Measurements from ENCODE around the gene STK33.

Gene STK33

DNA sequence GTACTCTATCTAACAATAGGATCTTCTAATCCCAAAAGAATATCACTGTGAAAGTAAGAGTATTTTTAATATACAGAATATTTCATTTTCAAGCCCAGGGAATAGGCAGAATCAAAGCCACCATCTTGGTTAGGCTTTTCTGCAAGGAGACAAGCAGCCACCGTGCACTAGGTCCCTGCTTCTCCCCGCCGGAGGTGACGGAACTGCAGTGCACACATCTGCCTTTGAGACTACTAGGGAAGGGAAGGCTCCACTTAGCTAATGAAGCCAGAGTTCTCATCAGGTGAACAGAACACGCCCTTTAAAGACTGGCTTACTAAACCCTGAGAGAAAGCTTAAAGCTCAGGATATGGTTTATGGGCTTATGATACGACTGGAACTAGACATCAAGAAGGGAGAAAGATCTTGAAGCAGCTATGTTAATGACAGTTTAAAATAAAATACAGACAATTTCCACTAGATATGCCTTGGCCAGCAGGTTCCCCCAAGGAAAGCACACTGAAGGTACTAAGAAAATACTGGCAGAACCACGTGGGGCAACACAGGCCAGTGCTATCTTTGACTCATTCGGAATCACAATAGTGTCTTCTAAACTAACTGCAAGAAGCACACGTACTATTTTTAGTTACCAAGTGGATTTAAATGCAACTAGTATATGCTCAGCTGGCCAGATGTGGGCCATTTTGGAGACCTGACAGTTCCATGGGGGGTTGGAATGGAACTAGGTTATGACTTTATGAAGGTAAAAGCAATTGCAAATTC lies 203.0 kb downstream of the STK33 start:
- no peak overlapping the region for H3K4me3 ChIP-seq (replicated peaks in 1 of 2; ENCODE audit: low read depth in 2 of 2, low read length in 2 of 2)
- TF ChIP-seq, protein P1, sequence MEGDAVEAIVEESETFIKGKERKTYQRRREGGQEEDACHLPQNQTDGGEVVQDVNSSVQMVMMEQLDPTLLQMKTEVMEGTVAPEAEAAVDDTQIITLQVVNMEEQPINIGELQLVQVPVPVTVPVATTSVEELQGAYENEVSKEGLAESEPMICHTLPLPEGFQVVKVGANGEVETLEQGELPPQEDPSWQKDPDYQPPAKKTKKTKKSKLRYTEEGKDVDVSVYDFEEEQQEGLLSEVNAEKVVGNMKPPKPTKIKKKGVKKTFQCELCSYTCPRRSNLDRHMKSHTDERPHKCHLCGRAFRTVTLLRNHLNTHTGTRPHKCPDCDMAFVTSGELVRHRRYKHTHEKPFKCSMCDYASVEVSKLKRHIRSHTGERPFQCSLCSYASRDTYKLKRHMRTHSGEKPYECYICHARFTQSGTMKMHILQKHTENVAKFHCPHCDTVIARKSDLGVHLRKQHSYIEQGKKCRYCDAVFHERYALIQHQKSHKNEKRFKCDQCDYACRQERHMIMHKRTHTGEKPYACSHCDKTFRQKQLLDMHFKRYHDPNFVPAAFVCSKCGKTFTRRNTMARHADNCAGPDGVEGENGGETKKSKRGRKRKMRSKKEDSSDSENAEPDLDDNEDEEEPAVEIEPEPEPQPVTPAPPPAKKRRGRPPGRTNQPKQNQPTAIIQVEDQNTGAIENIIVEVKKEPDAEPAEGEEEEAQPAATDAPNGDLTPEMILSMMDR (IDR thresholded peaks at IDR 0.05; ENCODE audit: low read depth, low read length): no peak
- DNase-seq (ENCODE audit: low read depth in 2 of 2): no peak

DNA sequence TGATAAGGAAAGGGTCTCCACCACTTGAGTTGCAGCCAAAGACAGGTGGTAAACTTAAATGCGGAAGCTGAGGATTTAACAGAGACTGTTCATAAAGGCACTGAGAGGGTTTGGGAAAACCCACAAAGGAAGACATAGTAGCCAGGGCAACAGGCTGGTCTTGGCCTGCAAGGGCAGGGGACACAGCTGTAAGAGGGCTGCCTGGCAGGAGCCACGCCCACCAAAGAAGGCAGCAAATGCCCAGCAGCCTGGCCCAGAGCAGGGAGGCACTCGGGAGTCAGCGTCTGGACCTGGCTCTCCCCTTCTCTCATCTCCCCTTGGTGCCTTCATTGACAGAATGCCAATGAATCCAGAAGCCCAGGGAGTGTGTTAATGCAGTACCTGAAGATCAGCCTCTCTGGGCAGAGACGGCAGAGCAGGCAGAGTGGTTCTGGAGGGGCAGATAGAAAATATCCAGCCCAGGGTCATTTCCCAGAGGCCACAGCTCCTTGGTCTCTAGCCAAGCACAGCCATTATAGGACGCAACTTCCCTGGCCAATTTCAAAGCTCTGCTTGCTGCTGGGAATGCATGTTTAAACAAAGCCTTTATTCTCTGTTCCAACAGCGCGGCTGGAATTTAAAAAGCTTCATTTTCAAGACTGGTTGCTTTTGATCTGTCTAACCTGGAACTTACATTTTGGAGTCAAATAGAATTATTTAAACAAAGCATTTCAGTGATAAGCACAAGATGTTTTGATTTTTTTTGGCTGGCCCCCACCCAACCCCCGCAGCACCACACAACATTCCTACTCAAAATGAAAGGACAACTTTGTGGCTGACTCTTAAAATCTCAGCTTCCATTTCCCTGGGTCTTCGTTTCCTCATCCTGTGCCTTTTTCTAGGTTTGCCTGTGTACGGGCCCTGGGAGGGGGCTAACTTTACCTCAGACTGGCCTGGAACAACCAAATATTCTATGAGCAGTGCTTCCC lies 204.7 kb downstream of the STK33 start:
- peak in 1 of 2 donors; percentile 6 for DNase-seq (ENCODE audit: low read depth in 2 of 2)
- TF ChIP-seq, protein P1 (IDR thresholded peaks at IDR 0.05; ENCODE audit: low read depth, low read length): no peak
- H3K4me3 ChIP-seq (replicated peaks in 1 of 2; ENCODE audit: low read depth in 2 of 2, low read length in 2 of 2): no peak overlapping the region

DNA sequence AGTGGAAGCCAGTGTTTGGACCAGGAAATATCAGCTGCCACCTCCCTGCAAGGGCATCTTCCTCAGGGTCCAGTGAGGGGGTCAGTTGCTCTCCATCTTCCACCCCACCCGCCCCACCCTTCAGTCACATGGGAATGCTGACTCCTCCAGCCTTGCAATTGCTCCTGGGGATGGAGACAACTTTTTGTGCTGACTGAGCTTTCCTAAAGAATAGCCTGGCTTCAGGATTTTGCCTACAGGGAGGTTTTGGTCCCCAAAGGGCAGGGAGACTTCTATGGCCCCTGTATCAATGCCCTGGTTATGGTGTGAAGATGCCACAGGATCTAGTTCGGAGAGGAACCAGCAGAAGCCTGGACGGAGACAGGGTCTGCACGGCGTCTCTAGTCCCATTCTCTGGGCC lies 206.3 kb downstream of the STK33 start:
- TF ChIP-seq, protein P1 (IDR thresholded peaks at IDR 0.05; ENCODE audit: low read depth, low read length): no peak

DNA sequence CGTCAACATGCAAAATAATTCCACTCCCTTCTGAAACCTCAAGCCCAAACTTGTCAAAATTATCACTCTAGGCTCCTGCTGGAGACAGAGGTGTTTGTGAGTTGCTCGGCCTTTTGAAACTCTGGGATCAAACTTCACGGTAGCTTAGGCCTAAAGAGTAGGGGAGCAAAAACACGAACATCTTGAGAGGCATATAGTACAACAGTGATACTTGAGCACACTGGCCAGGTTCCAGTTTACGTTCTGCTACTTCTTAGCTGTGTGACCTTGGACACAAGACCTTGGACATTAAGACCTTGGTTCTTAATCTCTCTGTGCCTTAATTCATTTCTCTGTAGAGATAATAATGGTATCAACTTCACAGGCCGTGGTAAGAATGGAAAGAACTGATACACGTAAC lies 206.9 kb downstream of the STK33 start:
- DNase-seq (ENCODE audit: low read depth in 2 of 2): no peak
- TF ChIP-seq, protein P1 (IDR thresholded peaks at IDR 0.05; ENCODE audit: low read depth, low read length): no peak
- H3K4me3 ChIP-seq (replicated peaks in 1 of 2; ENCODE audit: low read depth in 2 of 2, low read length in 2 of 2): no peak overlapping the region

More for the DNA sequence above, 206.3 kb downstream of the STK33 start:
- no peak overlapping the region for H3K4me3 ChIP-seq (replicated peaks in 1 of 2; ENCODE audit: low read depth in 2 of 2, low read length in 2 of 2)
- DNase-seq (ENCODE audit: low read depth in 2 of 2): no peak

DNA sequence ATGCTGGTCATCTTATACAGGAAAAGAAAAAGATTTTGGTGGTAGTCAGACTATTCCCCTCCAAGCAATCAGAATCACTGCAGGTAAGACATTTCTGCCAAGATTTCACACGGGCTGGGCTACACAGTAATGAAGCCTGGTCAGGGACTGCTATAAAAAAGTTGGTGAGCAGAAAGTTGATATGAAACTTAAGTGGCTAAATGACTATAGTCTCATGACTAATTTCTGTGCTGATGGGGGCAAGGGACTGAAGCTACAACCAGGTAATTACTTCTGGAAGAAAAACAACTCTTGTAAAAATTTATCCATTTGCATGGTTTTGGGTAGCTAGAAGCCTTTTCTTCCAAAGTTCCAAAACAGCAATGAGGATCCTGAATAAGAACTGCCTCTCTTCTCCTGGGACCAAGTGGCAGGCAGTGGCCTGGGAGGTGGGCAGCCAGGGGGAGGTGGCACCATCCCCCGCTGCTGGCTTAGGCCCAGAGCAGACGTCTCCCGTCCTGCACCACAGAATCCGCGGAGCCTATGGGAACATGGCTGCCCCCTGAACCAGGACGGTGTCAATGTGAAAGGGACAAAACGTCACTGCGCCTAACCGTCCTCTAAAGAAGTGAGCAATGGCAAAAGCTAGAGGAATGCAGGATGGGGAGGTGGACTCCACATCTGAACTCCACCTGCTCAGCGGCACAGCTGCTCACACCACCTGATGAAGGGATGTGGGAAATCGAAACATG lies 207.7 kb downstream of the STK33 start:
- no peak overlapping the region for H3K4me3 ChIP-seq (replicated peaks in 1 of 2; ENCODE audit: low read depth in 2 of 2, low read length in 2 of 2)
- DNase-seq (ENCODE audit: low read depth in 2 of 2): no peak
- TF ChIP-seq, protein P1 (IDR thresholded peaks at IDR 0.05; ENCODE audit: low read depth, low read length): no peak

DNA sequence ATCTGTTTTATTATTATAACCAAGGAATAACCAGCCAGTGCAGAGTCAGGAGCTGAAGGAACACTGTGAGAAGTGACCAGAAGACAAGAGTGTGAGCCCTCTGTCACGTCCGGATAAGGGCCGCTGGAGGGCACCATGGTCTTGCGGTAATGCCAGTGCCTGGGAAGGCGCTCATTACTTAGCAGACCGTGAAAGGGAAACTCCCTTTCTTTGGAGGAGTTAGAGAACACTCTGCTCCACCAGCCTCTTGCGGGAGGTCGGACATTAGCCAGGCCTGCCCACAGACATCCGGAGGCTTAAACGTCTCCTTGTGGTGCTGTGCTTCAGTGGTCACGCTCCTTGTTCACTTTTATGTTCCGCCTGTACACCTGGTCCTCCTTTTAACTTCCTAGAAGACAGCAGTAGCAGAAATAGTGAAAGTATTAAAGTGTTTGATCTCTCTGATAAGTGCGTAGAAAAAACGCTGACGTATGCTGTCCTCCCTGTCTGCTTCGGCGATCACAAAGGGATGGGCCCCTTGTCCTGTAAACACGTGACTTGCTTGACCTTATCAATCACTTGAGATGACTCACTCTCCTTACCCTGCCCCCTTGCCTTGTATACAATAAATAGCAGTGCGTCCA lies 209.7 kb downstream of the STK33 start:
- no peak overlapping the region for H3K4me3 ChIP-seq (replicated peaks in 1 of 2; ENCODE audit: low read depth in 2 of 2, low read length in 2 of 2)
- TF ChIP-seq, protein P1 (IDR thresholded peaks at IDR 0.05; ENCODE audit: low read depth, low read length): no peak
- peak; percentile 47 to 51 for DNase-seq (ENCODE audit: low read depth in 2 of 2)
